Measurements from ENCODE around the gene DDX4.
"Not testable (repeated sequence)": the region's sequence is repeated elsewhere in the genome, so short reads cannot be mapped to it uniquely, and the experiment has no call there.

Gene DDX4

DNA sequence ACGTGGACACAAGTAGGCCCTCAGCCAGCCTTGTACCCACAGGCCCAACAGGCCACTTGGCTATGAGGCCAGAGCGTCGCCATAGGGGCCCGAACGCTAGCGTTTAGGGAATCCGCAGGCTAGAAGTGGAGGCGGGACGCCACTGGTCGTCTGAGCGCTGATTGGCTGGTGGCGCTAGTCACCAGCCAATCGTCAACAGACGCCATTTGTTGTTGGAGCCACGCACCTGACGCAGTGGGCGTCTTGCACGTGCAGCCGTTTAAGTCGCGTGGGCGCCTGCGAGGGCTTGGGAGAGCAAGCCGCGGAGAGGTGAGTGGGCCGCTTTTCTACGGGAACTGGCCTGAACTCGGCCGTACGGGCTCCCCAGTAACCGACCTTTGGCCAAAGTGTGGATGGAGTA, at the start of gene DDX4:
Gene DDX4 (plus strand): TSS at position 269 of the 400 bp plus-strand sequence. CDS start 903 bp downstream, outside the sequence.
- DNase-seq (ENCODE audit: low read depth in 2 of 3, low spot score in 1 of 3): no peak

DNA sequence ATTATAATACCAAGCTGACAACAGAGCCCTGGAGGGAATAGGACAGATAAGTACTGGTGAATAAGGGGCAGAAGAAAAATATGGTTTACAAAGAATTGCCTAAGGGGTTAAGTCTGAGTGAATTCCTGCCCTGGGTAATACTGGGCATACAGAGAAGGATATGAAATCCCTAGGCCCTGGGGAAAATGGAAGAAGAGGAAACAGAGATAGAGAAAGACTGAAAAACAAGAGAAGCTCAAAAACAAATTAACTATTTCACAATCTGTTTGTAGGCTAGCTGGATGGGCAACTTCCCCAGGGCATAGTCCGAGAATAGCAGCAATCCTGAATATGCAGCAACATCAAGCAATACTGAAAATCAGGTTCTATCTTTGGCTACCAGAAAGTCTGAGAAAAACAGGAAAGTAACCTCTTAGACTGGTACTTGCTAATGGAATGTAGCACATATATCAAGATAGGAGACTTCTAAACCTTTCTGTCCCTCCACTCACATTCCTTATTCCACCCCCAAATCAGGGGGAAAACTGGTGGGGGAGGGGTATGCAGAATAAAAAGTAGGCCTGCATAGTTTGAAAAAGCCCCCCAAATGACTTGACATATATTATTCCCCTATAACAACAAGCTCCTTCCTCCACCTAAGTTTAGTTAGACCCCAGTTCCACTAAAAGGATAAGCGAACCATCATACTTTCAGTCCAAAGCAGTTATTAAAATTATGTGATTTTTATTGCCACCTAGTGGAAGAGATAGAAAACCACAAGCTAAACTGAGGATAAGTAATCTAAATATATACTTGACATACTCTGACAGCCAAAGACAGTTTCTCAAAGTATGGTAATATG, 46.4 kb upstream of the DDX4 start:
- no peak for DNase-seq (ENCODE audit: low read depth in 2 of 3, low spot score in 1 of 3)

DNA sequence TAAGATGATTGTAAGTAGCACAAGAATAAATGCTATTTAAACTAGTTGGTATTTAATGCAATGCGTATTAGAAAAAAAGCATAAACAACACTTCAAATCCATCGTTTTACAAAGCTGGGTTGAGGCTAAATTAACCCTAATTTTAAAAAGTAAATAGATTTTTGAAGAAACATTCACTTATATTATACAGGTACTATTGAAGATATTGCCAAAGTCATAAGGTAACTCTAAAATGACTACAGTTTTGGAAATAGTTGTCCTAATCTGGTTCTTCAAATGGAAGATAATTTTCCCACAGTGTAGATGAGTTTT, 45.8 kb upstream of the DDX4 start:
- no peak for DNase-seq (ENCODE audit: low read depth in 2 of 3, low spot score in 1 of 3)

DNA sequence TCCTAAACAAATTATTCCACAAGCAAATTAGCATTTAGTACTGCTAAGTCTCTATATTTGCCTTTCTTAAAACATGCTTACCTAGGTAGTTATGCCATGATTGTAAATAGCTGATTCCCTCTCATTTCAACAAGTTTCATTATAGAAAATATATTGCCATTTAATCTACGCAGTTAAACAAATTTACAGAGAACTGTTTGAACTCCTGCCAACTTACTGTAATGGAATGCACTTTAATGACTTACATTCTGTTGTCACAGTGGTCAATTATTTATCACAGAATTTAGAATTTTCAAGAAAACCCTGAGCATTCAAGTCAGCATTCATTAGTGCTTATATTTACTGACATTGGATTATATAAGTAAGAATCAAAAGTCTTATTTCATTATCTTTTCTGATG, 45.4 kb upstream of the DDX4 start:
- DNase-seq (ENCODE audit: low read depth in 2 of 3, low spot score in 1 of 3): no peak

DNA sequence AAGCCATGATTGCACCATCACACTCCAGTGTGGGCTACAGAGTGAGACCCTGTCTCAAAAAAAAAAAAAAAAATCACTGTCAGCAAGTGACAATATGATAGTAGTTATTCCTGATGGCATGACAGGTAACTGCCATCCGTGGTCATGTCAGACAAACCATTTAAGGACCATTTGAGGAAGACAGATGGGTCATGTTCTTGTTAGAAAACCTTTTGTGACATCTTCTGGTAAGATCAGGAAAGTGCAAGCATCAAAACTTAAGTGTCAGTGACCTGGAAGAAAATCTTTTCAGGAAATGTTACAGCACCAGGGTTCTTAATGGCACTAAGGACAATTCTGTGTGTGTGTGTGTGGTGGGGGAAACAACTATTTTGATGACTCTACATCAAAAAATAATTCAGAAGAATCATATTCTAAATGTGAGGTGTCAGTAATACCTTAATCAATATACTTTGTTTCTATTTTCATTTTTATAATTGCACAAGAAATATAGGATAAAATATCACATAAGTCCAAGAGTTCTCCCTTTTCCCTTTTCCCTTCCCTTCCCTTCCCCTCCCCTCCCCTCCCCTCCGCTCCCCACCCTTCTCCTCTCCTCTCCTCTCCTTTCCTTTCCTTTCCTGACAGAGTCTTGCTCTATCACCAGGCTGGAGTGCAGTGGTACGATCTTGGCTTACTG, 43.6 kb upstream of the DDX4 start:
- DNase-seq (ENCODE audit: low read depth in 2 of 3, low spot score in 1 of 3): no peak

DNA sequence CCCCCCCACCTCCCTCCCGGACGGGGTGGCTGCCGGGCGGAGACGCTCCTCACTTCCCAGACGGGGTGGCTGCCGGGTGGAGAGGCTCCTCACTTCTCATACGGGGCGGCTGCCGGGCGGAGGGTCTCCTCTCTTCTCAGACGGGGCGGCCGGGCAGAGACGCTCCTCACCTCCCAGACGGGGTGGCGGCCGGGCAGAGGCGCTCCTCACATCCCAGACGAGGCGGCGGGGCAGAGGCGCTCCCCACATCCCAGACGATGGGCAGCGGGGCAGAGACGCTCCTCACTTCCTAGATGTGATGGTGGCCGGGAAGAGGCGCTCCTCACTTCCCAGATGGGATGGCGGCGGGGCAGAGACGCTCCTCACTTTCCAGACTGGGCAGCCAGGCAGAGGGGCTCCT, 41.2 kb upstream of the DDX4 start:
- DNase-seq (ENCODE audit: low read depth in 2 of 3, low spot score in 1 of 3): not testable (repeated sequence)

DNA sequence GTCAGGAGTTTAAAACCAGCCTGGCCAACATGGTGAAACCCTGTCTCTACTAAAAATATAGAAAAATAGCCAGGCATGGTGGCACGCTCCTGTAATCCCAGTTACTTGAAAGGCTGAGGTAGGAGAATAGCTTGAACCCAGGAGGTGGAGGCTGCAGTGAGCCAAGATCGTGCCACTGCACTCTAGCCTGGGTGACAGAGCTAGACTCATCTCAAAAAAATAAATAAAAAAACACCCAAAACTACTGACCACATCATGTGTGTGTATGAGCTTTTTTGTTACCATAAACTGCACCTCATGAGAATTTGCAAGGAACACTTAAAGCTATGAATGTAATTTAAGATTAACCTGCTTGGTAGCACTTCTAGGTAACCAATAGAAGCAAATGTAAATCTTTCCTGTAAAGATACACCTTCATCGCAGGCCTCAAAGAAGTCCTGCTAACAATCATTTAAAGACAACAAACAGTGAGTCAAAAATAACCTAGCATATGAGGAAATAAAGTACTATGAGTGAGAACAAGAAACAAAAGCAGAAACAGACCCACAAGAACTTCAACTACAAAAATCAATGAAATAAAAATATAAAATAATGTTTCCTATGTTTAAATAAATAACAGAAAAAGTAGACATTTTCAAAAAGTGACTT, 38.7 kb upstream of the DDX4 start:
- no peak for DNase-seq (ENCODE audit: low read depth in 2 of 3, low spot score in 1 of 3)

DNA sequence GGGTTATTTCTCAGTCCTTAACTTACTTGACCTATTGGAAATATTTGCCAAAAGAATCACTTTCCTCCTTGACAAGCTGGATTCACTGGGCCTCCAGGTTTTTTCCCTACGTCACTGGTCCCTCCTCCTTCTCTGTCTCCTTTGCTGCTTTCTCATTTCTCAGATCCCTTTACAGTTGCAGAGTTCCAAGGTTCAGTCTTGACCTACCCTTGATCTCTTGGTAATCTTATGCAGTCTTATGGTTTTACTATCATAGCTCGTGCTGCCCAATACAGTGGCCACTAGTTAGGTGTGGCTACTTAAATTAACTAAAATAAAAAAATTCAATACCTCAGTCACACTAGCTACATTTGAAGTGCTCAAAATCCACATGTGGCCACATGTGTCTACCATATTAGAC, 37.1 kb upstream of the DDX4 start:
- DNase-seq (ENCODE audit: low read depth in 2 of 3, low spot score in 1 of 3): no peak

DNA sequence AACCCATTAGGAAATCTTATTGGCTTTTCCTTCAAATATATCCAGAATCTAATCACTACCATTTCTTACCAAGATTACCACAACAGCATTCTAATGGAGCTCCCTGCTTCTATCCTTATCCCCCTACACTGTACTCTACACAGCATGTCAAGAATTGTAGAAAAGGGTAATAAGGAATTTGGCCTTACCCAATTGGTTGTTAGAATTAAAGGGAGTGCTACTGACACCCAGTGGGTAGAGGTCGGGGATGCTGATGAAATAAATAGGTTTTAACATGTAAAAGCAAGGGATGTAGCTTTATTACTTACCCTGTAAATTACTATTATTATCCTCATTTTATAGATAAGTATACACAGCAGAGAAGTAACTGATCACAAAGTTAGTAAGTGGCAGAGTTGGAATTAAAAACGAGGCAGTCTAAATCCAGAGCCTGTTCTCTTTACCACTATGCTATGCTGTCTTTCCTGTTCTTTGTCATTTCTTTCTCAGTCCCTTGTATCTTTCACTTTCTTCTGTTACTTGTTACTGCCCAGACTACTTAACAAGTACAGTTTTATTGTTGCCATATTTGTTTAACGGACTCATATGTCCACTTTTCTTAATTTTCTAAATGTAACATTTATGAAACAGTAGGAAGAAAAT, 36.3 kb upstream of the DDX4 start:
- DNase-seq (ENCODE audit: low read depth in 2 of 3, low spot score in 1 of 3): no peak

DNA sequence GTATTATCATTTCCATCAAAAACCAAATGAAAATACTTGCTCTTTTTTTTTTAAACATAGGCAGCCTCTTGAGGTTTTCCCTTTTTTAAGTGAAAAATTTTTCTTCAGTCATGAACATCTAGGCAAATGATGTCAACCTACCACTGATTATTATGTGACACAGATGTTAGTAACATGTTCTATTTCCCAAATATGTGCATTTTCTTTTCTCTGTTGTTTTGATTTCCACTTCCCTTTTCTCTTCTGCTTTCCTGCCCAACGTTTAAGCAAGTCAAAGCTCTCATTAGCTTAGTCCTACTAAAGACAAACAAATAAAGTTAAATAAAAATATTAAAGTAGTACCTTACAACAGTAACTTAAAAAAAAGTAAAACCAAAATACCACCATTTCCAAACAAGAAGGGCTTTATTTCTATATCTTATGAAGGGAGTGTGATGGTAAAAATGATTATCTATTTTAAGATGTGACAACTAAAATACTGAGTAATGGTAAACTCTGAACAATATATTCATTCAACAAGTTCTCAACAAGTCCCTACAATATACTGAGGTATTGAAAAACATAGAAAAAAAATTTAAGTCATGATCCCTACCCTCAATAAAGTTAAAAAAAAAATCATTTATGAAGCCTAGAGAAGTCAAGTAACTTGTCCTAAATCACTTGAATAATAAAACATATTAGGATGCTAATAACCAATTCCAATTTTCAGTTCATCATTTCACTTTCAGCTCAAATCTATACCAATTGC, 35.1 kb upstream of the DDX4 start:
- DNase-seq (ENCODE audit: low read depth in 2 of 3, low spot score in 1 of 3): no peak

DNA sequence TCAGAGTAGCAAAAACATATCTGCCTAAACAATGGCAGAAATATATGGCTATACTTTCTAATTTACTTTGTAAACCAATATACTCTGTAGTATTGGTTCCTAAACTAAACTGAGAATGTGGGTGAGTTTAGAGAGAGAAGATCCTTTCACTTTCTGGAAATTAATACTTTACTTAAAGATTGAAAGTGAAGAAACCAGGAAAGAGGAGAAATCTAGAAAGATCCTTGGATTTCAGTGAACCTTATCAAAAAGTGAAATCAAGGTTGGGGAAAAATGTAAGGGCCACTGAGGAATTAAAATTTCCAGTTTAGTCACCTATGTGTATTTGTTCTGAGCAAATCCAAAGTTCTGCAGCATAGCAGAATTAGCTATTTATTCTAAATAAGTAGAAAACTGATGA, 31.6 kb upstream of the DDX4 start:
- DNase-seq (ENCODE audit: low read depth in 2 of 3, low spot score in 1 of 3): no peak

DNA sequence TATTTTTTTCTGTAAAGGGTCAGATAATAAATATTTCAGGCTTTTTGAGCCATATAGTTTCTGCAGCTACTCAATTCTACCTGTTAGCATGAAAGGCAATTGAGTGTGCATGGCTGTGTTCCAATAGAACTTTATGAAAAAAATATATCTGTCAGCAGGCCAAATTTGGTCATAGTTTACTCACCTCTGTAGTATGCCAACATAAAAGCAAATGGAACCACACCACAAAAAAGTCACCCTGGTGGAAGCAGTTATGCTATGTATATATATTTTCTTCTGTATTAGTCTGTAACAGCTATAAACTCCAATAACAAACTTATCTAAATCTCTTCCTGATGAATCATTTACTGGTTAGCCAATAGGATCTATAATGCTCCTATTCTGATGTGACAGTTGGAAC, 29.1 kb upstream of the DDX4 start:
- no peak for DNase-seq (ENCODE audit: low read depth in 2 of 3, low spot score in 1 of 3)

DNA sequence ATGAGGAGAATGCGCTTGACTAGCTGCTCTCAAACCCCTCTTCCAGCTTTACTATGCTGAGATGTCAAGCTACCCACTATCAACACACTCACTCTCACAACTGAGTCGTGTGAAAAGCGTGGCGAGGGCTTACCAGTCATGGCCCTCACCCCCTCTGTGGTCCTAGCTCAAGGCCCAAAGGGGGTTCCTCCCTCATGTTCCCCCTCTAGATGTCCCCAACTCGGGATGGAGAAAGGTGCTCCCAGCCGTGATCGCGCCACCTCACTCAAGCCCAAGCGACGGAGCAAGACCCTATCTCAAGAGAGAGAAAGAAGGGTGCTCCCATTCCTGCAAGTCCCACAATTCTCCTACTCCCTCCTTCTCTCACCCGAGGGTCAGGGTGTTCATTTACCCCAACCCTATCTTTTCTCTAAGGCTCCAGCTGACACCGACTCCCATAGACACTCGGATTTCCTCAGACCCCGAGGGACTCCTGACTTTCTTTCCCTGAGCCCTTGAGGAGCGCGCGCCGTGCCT, 26.3 kb upstream of the DDX4 start:
- DNase-seq (ENCODE audit: low read depth in 2 of 3, low spot score in 1 of 3): no peak

DNA sequence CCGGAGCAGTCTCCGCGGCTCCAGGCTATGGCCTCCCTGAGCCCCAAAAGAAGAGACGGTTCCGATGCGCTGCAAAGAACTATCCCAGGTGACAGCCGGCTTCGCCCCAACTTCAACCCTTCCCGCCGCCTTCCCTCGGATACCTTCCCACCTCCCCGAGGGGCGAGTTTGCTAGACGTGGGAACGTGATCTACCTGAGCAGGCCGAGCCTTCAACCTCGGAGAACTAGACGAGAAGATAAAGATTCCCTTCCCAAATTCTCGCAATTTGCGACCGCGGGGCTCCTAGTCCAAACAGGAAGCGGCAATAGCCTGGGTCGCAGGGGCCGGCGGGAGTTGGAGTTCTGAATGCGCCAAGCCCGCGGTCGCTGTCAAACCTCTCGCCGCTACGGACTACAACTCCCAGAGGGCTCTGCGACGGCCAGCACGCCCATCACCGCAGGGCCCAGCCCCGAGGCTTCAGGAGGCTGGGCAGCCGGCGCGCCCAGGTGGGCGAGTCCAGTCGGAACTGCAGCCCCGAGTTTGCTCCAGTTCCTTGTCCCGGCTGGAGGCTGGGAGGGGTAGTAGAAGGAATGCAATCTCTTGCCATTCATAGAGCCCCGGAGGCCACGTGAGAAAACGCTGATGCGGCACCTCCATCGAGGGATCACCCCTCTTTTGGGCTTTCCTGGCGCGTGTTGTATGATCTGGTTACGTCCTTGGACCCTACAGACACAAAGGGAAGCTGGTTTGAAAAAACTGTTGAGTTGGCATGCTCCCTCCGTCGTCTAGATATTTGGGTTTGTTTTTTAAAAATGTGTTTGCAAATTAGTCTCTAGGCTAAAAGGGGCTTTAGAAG, 25.6 kb upstream of the DDX4 start, which contains the start of gene SLC38A9:
Gene SLC38A9 (minus strand): TSS at position 302 of the 837 bp plus-strand sequence. CDS start 14,366 bp downstream, outside the sequence.
- DNase-seq (ENCODE audit: low read depth in 2 of 3, low spot score in 1 of 3): peak; percentile 87 to 91 (median 89)

DNA sequence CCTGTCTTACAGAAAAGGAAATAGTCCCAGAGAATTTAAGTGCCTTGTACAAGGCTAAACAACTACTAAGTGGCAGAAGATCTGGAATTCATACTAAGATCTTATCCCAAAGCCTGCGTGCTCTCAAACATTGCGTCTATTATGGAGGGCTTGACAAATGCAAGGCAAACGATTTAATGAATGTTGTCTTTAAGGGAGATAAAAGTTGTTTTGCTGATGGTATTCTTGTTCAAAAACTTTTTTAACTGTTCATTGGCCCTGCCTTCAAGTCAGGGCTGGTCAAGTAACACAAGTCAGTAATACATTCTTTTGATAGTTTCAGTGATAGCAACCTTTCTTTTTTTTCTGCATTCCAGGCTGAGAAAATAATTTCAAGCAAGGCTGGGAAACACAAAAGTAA, 24.0 kb upstream of the DDX4 start:
- no peak for DNase-seq (ENCODE audit: low read depth in 2 of 3, low spot score in 1 of 3)

DNA sequence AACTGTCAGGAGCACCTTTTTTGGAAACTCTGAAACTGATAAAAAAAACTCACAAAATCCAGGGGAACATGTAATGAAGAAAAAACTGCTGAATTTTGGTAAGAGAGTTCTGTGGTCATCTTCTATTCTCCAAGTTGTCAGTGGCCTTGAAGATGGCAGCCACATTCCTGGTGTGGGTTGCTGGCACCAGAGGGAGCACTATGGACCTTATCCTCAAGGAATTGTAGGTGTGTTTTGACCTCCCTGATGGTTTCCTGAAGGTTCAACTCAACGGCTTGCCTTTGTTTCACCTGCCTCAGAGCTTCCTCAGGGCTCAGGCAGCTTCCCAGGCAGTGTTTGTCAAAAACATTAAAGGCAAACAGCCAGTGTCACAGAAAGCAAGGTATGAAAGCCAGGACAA, 23.5 kb upstream of the DDX4 start:
- no peak for DNase-seq (ENCODE audit: low read depth in 2 of 3, low spot score in 1 of 3)

DNA sequence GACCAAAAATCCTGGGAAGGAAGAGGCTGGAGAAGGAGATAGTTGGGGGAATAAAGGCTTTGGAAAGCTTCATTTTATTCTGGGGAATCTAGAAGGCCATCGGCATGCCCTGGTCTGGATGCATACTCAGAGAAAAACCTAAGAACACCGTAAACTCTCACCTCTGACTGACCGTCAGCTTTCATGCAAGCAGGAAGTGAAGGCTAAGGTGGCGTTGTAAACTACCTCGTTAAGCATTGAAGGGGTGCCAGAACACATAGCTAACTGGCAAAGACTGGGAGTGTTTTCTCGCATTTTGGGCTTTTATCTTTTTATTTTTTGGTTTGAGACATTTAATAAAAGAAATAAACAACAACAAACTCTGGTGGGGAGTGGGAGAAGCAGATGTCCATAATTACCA, 23.1 kb upstream of the DDX4 start:
- no peak for DNase-seq (ENCODE audit: low read depth in 2 of 3, low spot score in 1 of 3)

DNA sequence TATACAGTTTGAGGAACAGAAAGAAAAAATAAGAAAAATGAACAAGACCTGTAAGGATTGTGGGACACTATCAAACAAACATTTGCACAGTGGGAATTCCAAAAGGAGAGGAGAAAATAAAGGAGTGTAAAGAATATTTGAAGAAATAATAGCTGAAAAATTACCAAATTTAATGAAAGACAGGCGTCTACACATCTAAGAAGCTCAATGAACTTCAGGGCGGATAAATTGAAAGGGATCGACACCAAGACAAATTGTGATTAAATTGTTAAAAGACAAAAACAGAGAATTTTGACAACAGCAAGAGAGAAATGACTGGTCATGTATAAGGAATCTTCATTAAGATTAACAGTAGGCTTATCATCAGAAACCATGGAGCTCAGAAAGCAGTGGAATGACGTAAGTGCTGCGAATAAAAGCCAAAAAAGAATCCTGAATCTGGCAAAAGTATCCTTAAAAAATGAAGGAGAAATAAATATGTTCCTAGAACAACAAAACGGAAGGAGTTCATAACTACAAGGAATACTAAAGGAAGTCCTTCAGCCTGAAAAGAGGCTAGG, 22.3 kb upstream of the DDX4 start:
- no peak for DNase-seq (ENCODE audit: low read depth in 2 of 3, low spot score in 1 of 3)

DNA sequence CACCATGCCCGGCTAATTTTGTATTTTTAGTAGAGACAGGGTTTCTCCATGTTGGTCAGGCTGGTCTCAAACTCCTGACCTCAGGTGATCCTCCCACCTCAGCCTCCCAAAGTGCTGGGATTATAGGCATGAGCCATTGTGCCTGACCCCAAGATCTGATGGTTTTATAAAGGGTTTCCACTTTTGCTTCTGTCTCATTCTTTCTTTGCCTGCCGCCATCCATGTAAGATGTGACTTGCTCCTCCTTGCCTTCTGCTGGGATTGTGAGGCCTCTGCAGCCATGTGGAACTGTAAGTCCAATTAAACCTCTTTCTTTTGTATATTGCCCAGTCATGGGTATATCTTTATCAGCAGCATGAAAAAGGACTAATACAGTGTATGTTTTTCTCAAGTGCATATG, 18.8 kb upstream of the DDX4 start:
- DNase-seq (ENCODE audit: low read depth in 2 of 3, low spot score in 1 of 3): not testable (repeated sequence)
